Measurements from ENCODE around the gene NCBP2.

Gene NCBP2

DNA sequence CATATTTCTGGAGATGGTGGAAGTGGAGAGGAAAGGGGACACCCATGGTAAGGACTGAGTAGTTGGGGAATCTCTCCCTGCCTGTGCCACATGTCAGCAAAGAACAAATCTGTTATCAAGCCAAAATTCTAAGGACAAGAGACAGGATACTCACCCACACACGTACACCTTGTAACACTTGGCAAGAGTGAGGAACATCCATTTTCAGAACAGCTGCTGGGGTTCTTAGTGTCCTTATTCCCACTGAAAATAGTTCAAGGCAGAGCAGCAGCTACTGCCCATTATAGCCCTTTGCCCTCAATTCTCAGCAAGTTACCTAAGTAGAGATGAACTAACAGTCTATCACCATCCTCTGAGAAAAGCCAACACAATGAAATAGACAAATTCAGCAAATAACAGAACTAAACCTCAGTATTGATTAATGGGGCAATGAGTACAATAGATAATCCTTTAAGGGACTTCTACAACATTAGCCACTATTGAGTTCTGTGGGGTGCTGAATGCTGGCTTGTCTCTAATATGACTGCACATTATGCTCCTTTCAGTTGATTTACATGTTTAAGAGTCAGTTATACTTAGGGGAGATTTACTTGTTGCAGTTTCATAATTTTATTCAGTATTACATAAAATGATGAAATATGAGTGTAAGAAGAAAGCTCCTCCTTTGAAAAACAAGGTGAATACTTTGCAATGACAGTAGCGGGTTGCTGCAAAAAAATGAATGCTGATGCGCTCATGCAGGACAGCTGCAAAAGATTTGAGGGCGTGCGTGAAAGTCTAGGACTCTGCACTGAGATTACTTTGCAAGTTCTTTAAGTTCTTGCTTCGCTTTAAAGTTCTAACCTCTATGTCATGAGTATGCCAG, 52.3 kb downstream of the NCBP2 start:
- DNase-seq (ENCODE audit: low read depth), result no peak
- TF ChIP-seq, protein P1, sequence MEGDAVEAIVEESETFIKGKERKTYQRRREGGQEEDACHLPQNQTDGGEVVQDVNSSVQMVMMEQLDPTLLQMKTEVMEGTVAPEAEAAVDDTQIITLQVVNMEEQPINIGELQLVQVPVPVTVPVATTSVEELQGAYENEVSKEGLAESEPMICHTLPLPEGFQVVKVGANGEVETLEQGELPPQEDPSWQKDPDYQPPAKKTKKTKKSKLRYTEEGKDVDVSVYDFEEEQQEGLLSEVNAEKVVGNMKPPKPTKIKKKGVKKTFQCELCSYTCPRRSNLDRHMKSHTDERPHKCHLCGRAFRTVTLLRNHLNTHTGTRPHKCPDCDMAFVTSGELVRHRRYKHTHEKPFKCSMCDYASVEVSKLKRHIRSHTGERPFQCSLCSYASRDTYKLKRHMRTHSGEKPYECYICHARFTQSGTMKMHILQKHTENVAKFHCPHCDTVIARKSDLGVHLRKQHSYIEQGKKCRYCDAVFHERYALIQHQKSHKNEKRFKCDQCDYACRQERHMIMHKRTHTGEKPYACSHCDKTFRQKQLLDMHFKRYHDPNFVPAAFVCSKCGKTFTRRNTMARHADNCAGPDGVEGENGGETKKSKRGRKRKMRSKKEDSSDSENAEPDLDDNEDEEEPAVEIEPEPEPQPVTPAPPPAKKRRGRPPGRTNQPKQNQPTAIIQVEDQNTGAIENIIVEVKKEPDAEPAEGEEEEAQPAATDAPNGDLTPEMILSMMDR (IDR thresholded peaks at IDR 0.05; ENCODE audit: insufficient read depth, low read depth, low read length, missing control alignments), result no peak
- no peak overlapping the region for H3K4me3 ChIP-seq (ENCODE audit: low read depth, low read length)

DNA sequence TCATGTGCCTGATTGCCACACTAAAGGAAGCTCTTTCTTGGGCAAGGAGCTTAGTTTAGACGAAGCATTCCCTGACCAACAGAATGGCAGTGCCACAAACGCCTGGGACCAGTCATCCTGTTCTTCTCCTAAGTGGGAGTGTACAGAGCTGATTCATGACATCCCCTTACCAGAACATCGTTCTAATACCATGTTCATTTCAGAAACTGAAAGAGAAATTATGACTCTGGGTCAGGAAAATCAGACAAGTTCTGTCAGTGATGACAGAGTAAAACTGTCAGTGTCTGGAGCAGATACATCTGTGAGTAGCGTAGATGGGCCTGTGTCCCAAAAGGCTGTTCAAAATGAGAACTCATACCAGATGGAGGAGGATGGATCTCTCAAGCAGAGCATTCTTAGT, 56.2 kb downstream of the NCBP2 start:
- no peak overlapping the region for H3K4me3 ChIP-seq (ENCODE audit: low read depth, low read length)
- DNase-seq (ENCODE audit: low read depth), result peak; percentile 24
- TF ChIP-seq, protein P1 (IDR thresholded peaks at IDR 0.05; ENCODE audit: insufficient read depth, low read depth, low read length, missing control alignments), result no peak
